B cell (primary cell): ENCODE measurements around the gene CGRRF1. TPM values are rescaled to one million over a fixed set of nuclear protein-coding genes. Genes with fewer than 3 reads are reported as not detected.

ENCODE experiments used
- ATAC-seq: fragments of 200-7000 bp; cut with Tn5 transposase; one replicate; pipeline ENCODE4 v1.10.0; 2021; ENCODE audit warnings: low read depth, mild to moderate bottlenecking, moderate number of reproducible peaks, moderate library complexity
- CTCF ChIA-PET: fragments of 350-600 bp; sonication (Branson Sonifier 250); formaldehyde crosslinking; loops from one replicate; lab custom pipeline; 2021; ENCODE audit warnings: antibody characterized with exemption, inconsistent platforms; lab: Charles Lee
- POLR2A ChIA-PET: fragments of 350-600 bp; sonication (Branson Sonifier 250); formaldehyde crosslinking; loops from one replicate; lab custom pipeline; 2021; ENCODE audit warnings: antibody characterized with exemption; lab: Charles Lee
- DNase-seq: peaks from one replicate; pipeline ENCODE4 v3.0.0; 2013
- H2AFZ ChIP-seq: 2 replicates; pipeline ENCODE4 v1.6.1; 2012; ENCODE audit warnings: mild to moderate bottlenecking, low read depth, low read length; ENCODE audit not compliant: insufficient read depth, poor library complexity, severe bottlenecking
- H3K27ac ChIP-seq, 2 donors: 1 replicate in 1 of 2; 2 replicates in 1 of 2; pipeline ENCODE4 v1.5.1; 2012 to 2013; ENCODE audit warnings: low read length in 2 of 2, mild to moderate bottlenecking in 2 of 2, moderate library complexity in 1 of 2
- H3K27me3 ChIP-seq, 4 experiments: fragments of 200-600 bp in 1 of 4; sonication (generic) in 1 of 4; replicated peaks in 1 of 4; 1 replicate in 2 of 4; 2 replicates in 2 of 4; pipeline versions ENCODE4 v1.6.1 to v1.7.0; 2013 to 2016; ENCODE audit warnings: low read length in 3 of 4, mild to moderate bottlenecking in 2 of 4, mixed read lengths in 1 of 4, moderate library complexity in 1 of 4; ENCODE audit not compliant: insufficient read depth in 4 of 4, control insufficient read depth in 3 of 4; ENCODE audit errors: control extremely low read depth in 1 of 4
- H3K36me3 ChIP-seq, 2 experiments: replicated peaks in 1 of 2; 1 replicate in 1 of 2; 2 replicates in 1 of 2; pipeline versions ENCODE4 v1.6.1 to v1.7.1; 2013; ENCODE audit warnings: low read length in 1 of 2; ENCODE audit not compliant: insufficient read depth in 2 of 2, control insufficient read depth in 1 of 2; ENCODE audit errors: control extremely low read depth in 1 of 2, extremely low read depth in 1 of 2
- H3K4me1 ChIP-seq, 2 donors: fragments of 200-600 bp in 1 of 2; sonication (generic) in 1 of 2; 1 replicate in 1 of 2; 2 replicates in 1 of 2; pipeline versions ENCODE4 v1.5.1 to v1.6.1; 2013 to 2017; ENCODE audit warnings: low read length in 2 of 2; ENCODE audit not compliant: control insufficient read depth in 2 of 2, insufficient read depth in 2 of 2
- H3K4me2 ChIP-seq: replicated peaks from 2 replicates; pipeline ENCODE3; 2012; ENCODE audit warnings: mild to moderate bottlenecking, low read depth, low read length; ENCODE audit not compliant: poor library complexity, severe bottlenecking
- H3K4me3 ChIP-seq, 5 experiments: fragments of 200-600 bp in 1 of 5; sonication (generic) in 1 of 5; 1 replicate in 3 of 5; 2 replicates in 2 of 5; pipeline versions ENCODE4 v1.5.1 to v1.7.0; 2011 to 2016; ENCODE audit warnings: low read length in 4 of 5, mild to moderate bottlenecking in 4 of 5, low read depth in 2 of 5, control low read depth in 1 of 5, moderate library complexity in 1 of 5; ENCODE audit not compliant: insufficient read depth in 1 of 5; ENCODE audit errors: control extremely low read depth in 1 of 5, extremely low read depth in 1 of 5
- H3K79me2 ChIP-seq: fragments of 200-600 bp; sonication (generic); one replicate; pipeline ENCODE4 v1.6.0; 2016; ENCODE audit warnings: low read length; ENCODE audit not compliant: control insufficient read depth, insufficient read depth
- H3K9ac ChIP-seq: fragments of 200-600 bp; sonication (generic); 2 replicates; pipeline ENCODE4 v1.6.1; 2017; ENCODE audit warnings: mild to moderate bottlenecking, low read length, moderate library complexity
- H3K9me3 ChIP-seq, 3 donors: one replicate each; pipeline versions ENCODE4 v1.6.1 to v1.7.1; 2013; ENCODE audit warnings: low read length in 2 of 3; ENCODE audit not compliant: control insufficient read depth in 2 of 3, insufficient read depth in 1 of 3; ENCODE audit errors: control extremely low read depth in 1 of 3
- H4K20me1 ChIP-seq: 2 replicates; pipeline ENCODE4 v1.6.0; 2012; ENCODE audit warnings: mild to moderate bottlenecking, low read length; ENCODE audit not compliant: insufficient read depth, control insufficient read depth, poor library complexity, severe bottlenecking
- H3K27ac Mint-ChIP-seq: one replicate; pipeline ENCODE4 v1.8.0; 2021; ENCODE audit warnings: mixed read lengths
- H3K27me3 Mint-ChIP-seq: one replicate; pipeline ENCODE4 v1.8.0; 2021; ENCODE audit warnings: mixed read lengths
- H3K4me1 Mint-ChIP-seq: one replicate; pipeline ENCODE4 v1.8.0; 2021; ENCODE audit warnings: mixed read lengths
- H3K4me3 Mint-ChIP-seq: one replicate; pipeline ENCODE4 v1.8.0; 2021; ENCODE audit warnings: mixed read lengths
- H3K9me3 Mint-ChIP-seq: one replicate; pipeline ENCODE4 v1.8.0; 2022; ENCODE audit warnings: mixed read lengths; ENCODE audit not compliant: insufficient read depth
- EZH2 ChIP-seq: IDR thresholded peaks from 2 replicates; pipeline ENCODE4 v1.6.1; 2012; ENCODE audit warnings: borderline replicate concordance, low read depth, mild to moderate bottlenecking, moderate library complexity, low read length; ENCODE audit not compliant: insufficient read depth, poor library complexity, severe bottlenecking
- WGBS: methylation state at CpG from one replicate; pipeline ENCODE4 v1.1.5; 2013; ENCODE audit warnings: missing lambda C conversion rate; ENCODE audit not compliant: insufficient coverage; 5-methylcytosine and 5-hydroxymethylcytosine counted together
- intact Hi-C: fragments of 100-400 bp; cut with micrococcal nuclease; formaldehyde crosslinking; loops from one replicate; pipeline ENCODE4 v1.10.0; 2022
- polyA plus RNA-seq: library from polyadenylated mRNA; depleted of rRNA; stranded (reverse); fragments of >200 nt; gene quantifications from 2 replicates; pipeline ENCODE4 v1.2.3, GENCODE V29; 2012
- total RNA-seq, 2 donors: library from RNA; stranded (reverse); fragments of 120-200 nt in 1 of 2; gene quantifications; 1 replicate in 1 of 2; 2 replicates in 1 of 2; pipeline versions ENCODE4 v1.2.3 to v1.2.4, GENCODE V29; 2013 to 2022
- TF ChIP-seq, protein P1 (sequence below): fragments of 200-600 bp; IDR thresholded peaks from one replicate; pipeline ENCODE4 v1.8.0; 2022; ENCODE audit warnings: antibody characterized with exemption, mild to moderate bottlenecking

CGRRF1 gene
- total and polyA plus RNA-seq, 2 donors (not counting 1 experiment from before 2014, with no cell fraction given): 10.0 to 15.8 TPM

DNA sequence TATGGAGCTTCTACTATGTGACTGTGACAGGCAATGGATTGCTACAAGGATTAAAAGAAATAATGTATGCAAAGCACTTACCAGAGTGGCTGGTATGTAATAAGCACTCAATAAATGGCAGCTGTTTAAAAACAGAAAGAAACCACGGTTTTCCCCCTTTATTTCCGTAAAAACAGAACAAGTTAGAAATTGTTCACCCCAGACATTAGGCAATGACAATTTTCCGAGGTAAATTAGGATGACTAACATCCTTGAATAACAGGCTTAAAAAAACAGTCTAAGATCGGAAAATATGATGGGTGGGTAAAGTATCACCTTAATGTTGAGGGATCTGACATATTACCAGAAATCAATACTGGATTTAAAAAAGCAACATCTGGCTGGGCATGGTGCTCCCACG is 47.7 kb upstream of the CGRRF1 start:
- H3K27me3 ChIP-seq: no peaks in the 10 kb centered on the region
- H3K36me3 ChIP-seq: no peaks in the 10 kb centered on the region
- no peaks in the 10 kb centered on the region for H3K4me1 ChIP-seq
- CTCF ChIA-PET: no interaction called here
- Mint-ChIP-seq H3K4me1 (no peaks in the 10 kb centered on the region), H3K27me3 (peaks cover 4% of the 10 kb centered on the region), H3K4me3 (no peak overlapping the region), H3K9me3 (peaks cover 11% of the 10 kb centered on the region), H3K27ac (no peak overlapping the region)
- POLR2A ChIA-PET: no interaction called here
- peaks cover 0 to 13% (median 5%) of the 10 kb centered on the region in 3 donors for H3K9me3 ChIP-seq
- H3K4me2 ChIP-seq: no peak overlapping the region
- no peak overlapping the region for H2AFZ ChIP-seq
- no peak overlapping the region for H3K27ac ChIP-seq
- ATAC-seq (no peak), DNase-seq (no peak)
- H3K4me3 ChIP-seq: no peak overlapping the region
- no peak for TF ChIP-seq EZH2
- TF ChIP-seq, protein P1, sequence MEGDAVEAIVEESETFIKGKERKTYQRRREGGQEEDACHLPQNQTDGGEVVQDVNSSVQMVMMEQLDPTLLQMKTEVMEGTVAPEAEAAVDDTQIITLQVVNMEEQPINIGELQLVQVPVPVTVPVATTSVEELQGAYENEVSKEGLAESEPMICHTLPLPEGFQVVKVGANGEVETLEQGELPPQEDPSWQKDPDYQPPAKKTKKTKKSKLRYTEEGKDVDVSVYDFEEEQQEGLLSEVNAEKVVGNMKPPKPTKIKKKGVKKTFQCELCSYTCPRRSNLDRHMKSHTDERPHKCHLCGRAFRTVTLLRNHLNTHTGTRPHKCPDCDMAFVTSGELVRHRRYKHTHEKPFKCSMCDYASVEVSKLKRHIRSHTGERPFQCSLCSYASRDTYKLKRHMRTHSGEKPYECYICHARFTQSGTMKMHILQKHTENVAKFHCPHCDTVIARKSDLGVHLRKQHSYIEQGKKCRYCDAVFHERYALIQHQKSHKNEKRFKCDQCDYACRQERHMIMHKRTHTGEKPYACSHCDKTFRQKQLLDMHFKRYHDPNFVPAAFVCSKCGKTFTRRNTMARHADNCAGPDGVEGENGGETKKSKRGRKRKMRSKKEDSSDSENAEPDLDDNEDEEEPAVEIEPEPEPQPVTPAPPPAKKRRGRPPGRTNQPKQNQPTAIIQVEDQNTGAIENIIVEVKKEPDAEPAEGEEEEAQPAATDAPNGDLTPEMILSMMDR: no peak
- 86% methylated on average over 1 of the region's 5 CpGs for WGBS
- intact Hi-C loops: no loop called here
- H3K79me2 ChIP-seq: no peaks in the 10 kb centered on the region
- H4K20me1 ChIP-seq: no peaks in the 10 kb centered on the region
- H3K9ac ChIP-seq: no peak overlapping the region

DNA sequence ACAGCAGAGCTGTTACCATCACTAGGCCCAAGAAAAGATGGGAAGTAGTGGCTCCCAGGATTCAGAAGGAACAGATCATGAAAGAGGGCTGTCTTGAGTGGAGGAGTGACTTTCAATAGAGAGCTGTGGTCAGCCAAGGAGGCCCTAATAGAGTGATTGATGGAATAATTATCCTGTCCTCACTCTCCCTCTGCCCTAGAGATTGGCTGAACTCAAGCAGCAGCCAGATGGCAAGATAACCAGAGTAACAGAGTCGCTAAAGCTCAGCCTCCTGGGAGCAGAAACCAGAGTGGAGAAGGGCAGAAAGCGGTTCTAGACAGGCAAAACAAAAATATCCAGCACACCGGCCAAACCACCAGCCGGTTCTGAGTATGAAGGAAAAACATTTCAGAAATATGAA is 44.1 kb upstream of the CGRRF1 start:
- DNase-seq: no peak
- POLR2A ChIA-PET: no interaction called here
- no peak overlapping the region for H3K9ac ChIP-seq
- H3K36me3 ChIP-seq: no peaks in the 10 kb centered on the region
- peaks cover 0 to 10% (median 0%) of the 10 kb centered on the region in 3 donors for H3K9me3 ChIP-seq
- H4K20me1 ChIP-seq: no peaks in the 10 kb centered on the region
- no peak overlapping the region for H3K4me3 Mint-ChIP-seq
- no peaks in the 10 kb centered on the region for H3K4me1 ChIP-seq
- WGBS: 100% methylated on average over 1 of the region's 4 CpGs
- peaks cover 7% of the 10 kb centered on the region for H3K9me3 Mint-ChIP-seq
- CTCF ChIA-PET: no interaction called here
- H2AFZ ChIP-seq: no peak overlapping the region
- no peak overlapping the region for H3K27ac Mint-ChIP-seq
- intact Hi-C loops: no loop called here
- no peak for ATAC-seq
- no peaks in the 10 kb centered on the region for H3K4me1 Mint-ChIP-seq
- TF ChIP-seq, protein P1: no peak
- TF ChIP-seq EZH2: no peak
- no peaks in the 10 kb centered on the region for H3K27me3 ChIP-seq
- peaks cover 4% of the 10 kb centered on the region for H3K27me3 Mint-ChIP-seq
- H3K4me3 ChIP-seq: no peak overlapping the region
- no peaks in the 10 kb centered on the region for H3K79me2 ChIP-seq
- no peak overlapping the region for H3K27ac ChIP-seq
- no peak overlapping the region for H3K4me2 ChIP-seq
